Measurements from ENCODE around the gene MAPK8IP1. TPM values are rescaled to one million over a fixed set of nuclear protein-coding genes. Genes with fewer than 3 reads are reported as not detected.

MAPK8IP1 gene
- total RNA-seq, 1 experiment from 2014 or later: 2.2 TPM

GRCh38 chr11:45844822-45845578, 40.5 kb upstream of the MAPK8IP1 start:
- H3K4me1 Mint-ChIP-seq (ENCODE audit: insufficient read depth, unreplicated experiment): peaks cover 18% of the 10 kb centered on the region
- intact Hi-C loops (cut with micrococcal nuclease): loop anchor here (10.0 kb wide), 1 partner anchor 50 kb away; no protein-coding TSS in a partner anchor
- TF ChIP-seq CTCF (IDR thresholded peaks at IDR 0.05; ENCODE audit: unreplicated experiment): no peak
- DNase-seq (ENCODE audit: unreplicated experiment): no peak
- CTCF ChIA-PET: interaction anchor here (0.6 to 0.9 kb wide), 3 partner anchors 73 to 199 kb away, joined by 3 to 4 read pairs (median 4); partner anchors contain the start of gene PEX16
- BruUV-seq (replicated peaks): no TSS peak
- peaks cover 14% of the 10 kb centered on the region for H3K27me3 Mint-ChIP-seq (ENCODE audit: insufficient read depth, unreplicated experiment)
- H3K36me3 Mint-ChIP-seq (ENCODE audit: insufficient read depth, unreplicated experiment): peaks cover 2% of the 10 kb centered on the region
- H3K4me3 Mint-ChIP-seq (ENCODE audit: unreplicated experiment): no peak overlapping the region
- H3K9me3 Mint-ChIP-seq (ENCODE audit: unreplicated experiment): no peaks in the 10 kb centered on the region
- POLR2A ChIA-PET: interaction anchor here (0.7 to 3.5 kb wide), 4 partner anchors 15 to 120 kb away, joined by 3 to 24 read pairs (median 6); partner anchors contain the start of gene PEX16
- no peak overlapping the region for H3K27ac Mint-ChIP-seq (ENCODE audit: low read depth, unreplicated experiment)

- peaks cover 18% of the 10 kb centered on the region for H3K4me1 Mint-ChIP-seq (ENCODE audit: insufficient read depth, unreplicated experiment)
- peaks cover 6% of the 10 kb centered on the region for H3K36me3 Mint-ChIP-seq (ENCODE audit: insufficient read depth, unreplicated experiment)
- H3K4me3 Mint-ChIP-seq (ENCODE audit: unreplicated experiment): no peak overlapping the region
- no peaks in the 10 kb centered on the region for H3K9me3 Mint-ChIP-seq (ENCODE audit: unreplicated experiment)
- peaks cover 14% of the 10 kb centered on the region for H3K27me3 Mint-ChIP-seq (ENCODE audit: insufficient read depth, unreplicated experiment)
- POLR2A ChIA-PET: interaction anchor here (1.1 to 3.5 kb wide), 10 partner anchors 11 to 748 kb away, joined by 3 to 24 read pairs (median 8); partner anchors contain the start of genes AMBRA1 and PEX16
- CTCF ChIA-PET: interaction anchor here (0.6 to 1.5 kb wide), 8 partner anchors 11 to 1122 kb away, joined by 3 to 6 read pairs (median 3); no protein-coding TSS in a partner anchor
- intact Hi-C loops (cut with micrococcal nuclease): loop anchor here (10.0 kb wide), 1 partner anchor 49 kb away; no protein-coding TSS in a partner anchor
- H3K27ac Mint-ChIP-seq (ENCODE audit: low read depth, unreplicated experiment): no peak overlapping the region
- no peak for DNase-seq (ENCODE audit: unreplicated experiment)
- TF ChIP-seq CTCF (IDR thresholded peaks at IDR 0.05; ENCODE audit: unreplicated experiment): no peak
- BruUV-seq (replicated peaks): no TSS peak
Observed at GRCh38 chr11:45846174-45846675, 39.2 kb upstream of the MAPK8IP1 start.

GRCh38 chr11:45846974-45847910, 38.2 kb upstream of the MAPK8IP1 start, which contains the start of gene CRY2:
TSS of gene CRY2 (plus strand) at chr11:45847475. CDS start at chr11:45847491, 16 bp downstream.
- ChIA-PET POLR2A (interaction anchor here (0.6 to 3.5 kb wide), 21 partner anchors 8 to 1110 kb away, joined by 3 to 24 read pairs (median 3); partner anchors contain the start of genes AMBRA1, LARGE2 and PEX16), CTCF (interaction anchor here (0.6 to 1.5 kb wide), 8 partner anchors 12 to 159 kb away, joined by 3 to 6 read pairs (median 3); no protein-coding TSS in a partner anchor)
- H3K27ac Mint-ChIP-seq (ENCODE audit: low read depth, unreplicated experiment): peak within 1 kb of the TSS; percentile 66
- DNase-seq (ENCODE audit: unreplicated experiment): peak; percentile 98
- no TSS peak for BruUV-seq (replicated peaks)
- no peaks in the 10 kb centered on the region for H3K9me3 Mint-ChIP-seq (ENCODE audit: unreplicated experiment)
- H3K36me3 Mint-ChIP-seq (ENCODE audit: insufficient read depth, unreplicated experiment): peaks cover 6% of the 10 kb centered on the region
- H3K4me3 Mint-ChIP-seq (ENCODE audit: unreplicated experiment): peak within 1 kb of the TSS; percentile 75
- peaks cover 18% of the 10 kb centered on the region for H3K4me1 Mint-ChIP-seq (ENCODE audit: insufficient read depth, unreplicated experiment)
- H3K27me3 Mint-ChIP-seq (ENCODE audit: insufficient read depth, unreplicated experiment): peaks cover 11% of the 10 kb centered on the region
- intact Hi-C loops (cut with micrococcal nuclease): loop anchor here (1.0 to 10.0 kb wide), 4 partner anchors 12 to 71 kb away; partner anchors contain the start of gene SLC35C1
- no peak for TF ChIP-seq CTCF (IDR thresholded peaks at IDR 0.05; ENCODE audit: unreplicated experiment)
